Measurements from ENCODE around the gene ZRANB2.

Gene ZRANB2

DNA sequence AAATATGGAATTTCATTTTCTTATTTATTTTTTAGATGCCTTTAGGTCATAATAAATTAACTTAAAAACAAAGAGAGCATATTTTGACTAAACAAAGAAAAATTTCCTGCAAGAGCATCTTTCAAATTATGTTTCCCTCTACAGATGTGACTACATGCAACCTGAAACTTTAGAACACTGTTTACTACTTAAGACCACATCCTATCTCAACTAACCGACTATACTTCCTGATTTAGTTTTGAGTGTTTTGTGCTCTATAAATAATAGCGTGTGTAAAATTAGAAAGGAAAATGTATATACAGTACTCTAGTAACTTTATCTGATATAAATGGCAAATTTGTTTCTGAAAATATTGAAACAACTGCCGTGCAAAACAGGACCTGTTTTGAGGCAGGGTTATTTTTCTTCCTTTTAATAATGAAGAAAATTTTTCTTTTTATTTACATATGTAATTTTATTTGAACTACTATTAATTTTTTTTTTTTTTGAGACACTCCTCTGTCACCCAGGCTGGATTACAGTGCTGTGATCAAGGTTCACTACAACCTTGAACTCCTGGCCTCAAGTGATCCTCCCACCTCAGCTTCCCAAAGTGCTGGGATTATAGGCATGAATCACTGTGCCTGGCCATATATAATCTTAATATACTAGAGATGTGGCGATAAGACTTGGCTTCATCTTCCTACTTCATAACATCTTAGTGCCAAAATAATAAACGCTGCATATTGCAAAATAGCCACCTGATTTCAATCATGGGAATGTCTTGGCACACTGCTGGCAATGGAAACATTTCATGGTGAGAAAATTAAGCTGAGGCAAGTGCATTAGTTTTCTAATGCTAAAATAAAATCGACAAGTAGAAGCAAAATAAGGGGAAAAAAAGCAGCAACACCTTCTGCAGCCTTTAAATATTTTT lies 12.3 kb downstream of the ZRANB2 start:
- DNase-seq (ENCODE audit: low read depth) = no peak

DNA sequence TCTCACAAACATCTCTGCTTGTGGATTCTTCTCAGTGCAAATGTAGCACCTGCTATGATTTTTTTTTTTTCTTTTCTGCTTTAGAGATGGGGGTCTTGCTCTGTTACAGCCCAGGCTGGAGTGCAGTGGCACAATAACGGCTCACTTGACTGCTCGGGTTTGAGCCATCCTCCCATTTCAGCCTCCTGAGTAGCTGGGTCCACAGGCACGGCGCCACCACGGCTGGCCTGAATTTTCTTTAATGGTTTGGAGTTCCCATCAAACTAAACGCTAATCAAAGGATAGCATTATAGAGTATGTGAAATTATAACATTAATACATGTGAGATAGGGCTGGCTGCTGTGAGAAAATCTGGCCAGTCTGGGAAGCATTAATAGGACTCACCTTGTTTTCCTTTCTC lies 26.0 kb downstream of the ZRANB2 start:
- DNase-seq (ENCODE audit: low read depth) = no peak

DNA sequence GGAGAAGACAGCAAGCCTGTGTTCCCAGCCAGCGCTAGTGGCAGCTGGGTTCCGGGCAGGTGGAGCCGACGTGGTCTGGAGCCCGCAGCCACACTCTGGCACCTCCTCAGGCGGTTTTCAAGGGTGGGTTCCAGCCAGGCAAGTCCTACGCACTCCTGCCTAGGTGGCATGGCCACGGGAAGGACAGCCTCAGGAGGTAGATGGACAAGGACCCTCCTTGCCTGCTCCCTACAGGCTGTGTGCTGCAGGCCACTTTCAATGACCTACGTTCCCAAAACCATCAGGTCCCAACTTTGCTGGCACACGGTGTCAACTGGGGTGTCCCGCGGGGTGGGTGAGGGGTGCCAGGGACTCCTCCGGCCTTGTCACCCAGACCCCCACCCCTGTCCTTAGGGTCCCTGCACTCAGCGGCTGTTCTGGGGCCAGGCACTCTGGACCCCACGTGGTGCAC lies 26.5 kb downstream of the ZRANB2 start:
- DNase-seq (ENCODE audit: low read depth) = no peak

DNA sequence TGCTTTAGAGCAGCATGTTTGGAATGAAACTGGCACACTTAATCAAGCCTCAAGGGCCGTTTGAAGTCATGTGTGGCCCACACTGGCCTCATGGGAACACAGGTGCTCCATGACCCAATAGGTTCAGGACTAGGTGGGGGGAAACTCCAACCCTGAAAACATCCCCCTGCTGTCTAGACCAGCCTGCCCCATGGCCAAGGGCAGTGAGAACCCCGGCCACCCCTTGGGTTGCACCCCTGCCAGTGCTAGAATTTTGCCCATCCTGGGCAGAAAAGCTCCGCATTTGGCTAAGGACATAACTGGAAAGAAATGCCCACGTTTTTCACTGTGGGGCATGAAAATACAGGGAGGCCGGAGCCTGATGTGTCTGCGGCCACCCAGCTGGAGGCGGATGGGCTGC lies 27.1 kb downstream of the ZRANB2 start:
- DNase-seq (ENCODE audit: low read depth) = no peak

DNA sequence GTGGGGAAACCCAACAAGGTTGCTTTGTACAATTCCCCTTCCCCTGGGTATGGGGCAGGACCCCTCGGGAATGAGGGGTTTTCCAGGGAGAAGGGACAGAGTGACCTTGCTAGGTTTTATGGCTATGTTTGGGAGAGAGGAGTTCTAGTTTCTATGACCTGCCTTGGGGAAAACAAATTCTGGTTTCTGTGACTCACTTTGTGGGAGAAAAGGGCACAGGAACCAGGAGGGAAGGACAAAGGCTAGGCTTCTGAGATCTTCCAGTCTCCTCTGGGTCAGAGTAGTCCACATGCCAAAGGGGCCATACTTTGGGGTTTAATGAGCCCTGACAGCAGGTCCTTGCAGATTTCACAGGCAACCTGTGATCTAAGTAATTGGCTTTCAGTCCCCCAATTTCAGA lies 27.7 kb downstream of the ZRANB2 start:
- DNase-seq (ENCODE audit: low read depth) = no peak

DNA sequence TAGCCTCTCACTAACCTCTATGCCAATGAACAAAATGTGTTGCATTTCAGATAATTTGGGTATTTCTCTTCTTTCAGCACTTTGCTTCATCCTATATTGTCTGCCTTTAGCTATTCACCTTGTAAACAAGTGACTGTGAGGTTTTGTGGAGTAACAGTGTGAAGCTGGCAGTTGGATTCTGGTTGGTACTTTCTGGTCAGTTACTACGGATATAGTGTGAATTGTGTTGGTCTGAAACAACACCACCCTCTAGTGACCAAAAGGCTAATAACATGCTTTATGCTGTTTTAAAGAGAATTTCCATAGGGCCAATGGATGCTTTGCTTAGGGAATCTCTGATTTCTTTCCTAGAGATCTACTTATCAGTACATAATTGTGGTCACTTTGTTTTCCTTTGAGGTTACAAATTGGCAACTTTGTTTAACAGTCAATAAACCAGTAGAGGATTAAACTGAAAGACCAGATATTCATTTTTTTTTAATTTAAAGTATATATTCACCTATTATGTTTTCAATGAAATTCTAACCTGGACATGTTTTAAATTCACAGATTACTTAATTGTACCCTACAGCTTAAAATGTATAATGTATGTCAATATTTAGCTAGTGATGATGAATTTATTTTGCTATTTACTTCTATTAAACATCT lies 30.8 kb downstream of the ZRANB2 start:
- no peak for DNase-seq (ENCODE audit: low read depth)

DNA sequence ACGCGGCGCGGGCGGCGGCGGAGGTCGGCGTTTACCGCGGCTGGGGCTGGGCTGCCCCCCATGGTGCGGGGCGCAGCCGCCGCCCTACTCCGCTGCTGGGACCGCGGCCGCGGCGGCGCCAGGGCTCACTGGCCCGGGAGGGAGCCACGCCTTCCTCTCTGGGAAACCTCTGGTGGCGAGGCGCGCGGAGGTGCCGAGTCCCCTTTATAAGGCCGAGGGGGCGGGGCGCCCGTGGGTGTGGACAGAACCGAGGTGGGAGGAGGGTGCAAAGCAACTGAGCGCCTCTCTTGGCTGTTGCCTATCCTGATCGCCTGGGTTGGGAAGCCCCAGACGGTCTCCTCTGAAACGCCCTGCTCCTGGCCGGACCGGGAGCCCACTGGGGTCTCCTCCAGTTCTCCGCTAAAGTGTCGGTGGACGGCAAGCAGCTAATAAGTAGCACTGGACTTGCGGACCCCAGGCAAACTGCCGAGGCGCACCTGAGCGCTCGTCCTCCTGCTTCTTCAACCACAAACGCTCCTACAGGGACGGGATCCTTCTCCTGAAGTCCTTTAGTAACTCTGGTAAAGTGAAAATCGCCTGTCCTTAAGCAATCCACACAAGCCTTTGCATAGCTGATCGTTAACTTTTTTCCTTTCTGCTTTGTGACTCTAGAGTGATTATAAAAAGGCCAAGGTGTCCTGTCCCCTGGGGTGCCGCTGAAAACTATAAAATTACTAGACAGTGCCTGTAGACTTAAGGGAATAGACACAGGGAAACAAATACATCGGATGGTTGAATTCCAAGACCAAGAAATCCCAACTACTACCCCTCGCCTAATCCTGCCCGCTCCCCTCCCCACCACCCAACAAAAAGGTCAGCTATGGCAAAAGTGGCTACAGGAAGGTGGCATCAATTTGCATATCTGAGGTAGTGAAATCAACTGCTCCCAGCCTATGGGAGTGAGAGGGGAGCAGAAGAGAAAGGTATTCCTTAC lies 32.9 kb downstream of the ZRANB2 start, which contains the start of gene PTGER3:
Gene PTGER3, minus strand, starts transcription at position 182 of the 973 bp plus-strand sequence. CDS start 239 bp downstream, outside the sequence.
- peak; percentile 44 for DNase-seq (ENCODE audit: low read depth)

DNA sequence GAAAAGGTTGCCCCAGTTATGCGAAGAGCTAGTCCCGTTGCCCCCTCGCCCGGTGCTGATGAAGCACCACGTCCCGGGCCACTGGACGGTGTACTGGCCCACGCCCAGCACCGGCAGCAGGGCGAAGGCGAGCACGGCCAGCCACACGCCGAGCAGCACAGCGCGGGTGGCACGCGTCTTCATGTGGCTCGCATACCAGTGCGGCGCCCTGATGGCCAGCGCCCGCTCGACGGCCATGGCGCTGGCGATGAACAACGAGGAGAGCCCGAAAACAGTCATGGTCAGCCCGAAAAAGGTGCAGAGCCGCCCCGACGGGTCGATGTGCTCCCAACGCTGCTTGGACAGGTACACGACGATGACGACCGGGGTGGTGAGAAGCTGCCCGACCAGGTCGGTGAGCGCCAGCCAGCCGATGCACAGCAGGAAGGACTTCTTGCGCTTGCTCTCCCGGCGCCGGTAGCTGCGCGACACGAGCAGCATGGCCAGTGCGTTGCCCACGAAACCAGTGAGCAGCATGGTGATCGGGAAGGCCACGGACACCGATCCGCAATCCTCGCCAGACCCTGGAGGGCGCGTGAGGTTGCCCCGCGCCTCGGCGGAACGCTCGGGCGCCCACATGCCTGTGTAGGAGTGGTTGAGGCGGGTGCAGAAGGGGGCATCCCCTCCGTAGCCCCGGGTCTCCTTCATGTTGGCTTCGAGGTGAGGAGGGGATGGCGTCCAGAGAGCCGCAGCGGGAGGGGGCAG lies 33.8 kb downstream of the ZRANB2 start:
- DNase-seq (ENCODE audit: low read depth) = no peak

DNA sequence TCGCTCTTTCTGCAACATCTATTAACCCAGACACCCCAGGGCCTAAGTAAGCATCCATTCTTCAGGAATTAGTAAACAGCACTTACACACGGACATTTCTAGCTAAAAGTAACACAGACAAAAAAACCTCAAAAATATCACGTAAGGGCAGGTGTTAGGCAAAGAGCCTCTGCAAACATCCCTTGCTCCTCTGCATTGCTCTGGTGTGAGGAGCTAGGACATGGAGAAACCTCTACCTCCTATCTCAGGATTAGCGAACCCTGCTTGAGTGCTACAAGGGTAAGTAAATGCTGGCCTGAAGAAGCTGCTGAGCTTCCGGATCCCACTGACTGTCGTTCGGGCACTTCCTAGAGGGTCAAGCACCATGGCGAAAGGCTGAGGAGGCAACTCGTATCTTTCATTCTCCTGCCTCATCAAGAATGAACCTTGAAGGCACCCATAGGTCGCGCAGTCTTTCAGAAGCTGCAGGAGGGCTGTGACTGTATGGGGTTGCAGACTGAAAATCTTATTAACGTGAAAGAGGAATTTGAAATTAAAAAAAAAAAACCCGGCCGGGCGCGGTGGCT lies 35.3 kb downstream of the ZRANB2 start:
- no peak for DNase-seq (ENCODE audit: low read depth)

DNA sequence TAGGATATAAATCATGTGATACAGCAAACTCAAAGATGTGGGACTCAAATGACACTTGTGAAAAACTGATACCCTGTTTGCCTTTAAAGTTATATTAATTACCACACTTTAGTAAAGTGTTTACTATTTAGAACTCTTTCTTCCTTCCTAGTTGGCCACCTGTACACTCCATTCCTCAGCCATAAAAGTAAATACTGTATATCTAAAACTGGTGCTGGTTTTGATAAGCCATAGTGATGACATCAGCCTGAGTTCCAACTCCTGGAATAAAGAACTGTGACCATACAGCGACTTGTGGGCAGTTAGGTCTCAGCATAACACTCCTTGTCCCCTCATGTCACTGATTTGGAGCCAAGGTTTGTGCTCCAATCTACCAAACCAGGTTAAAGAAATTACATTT lies 36.0 kb downstream of the ZRANB2 start:
- DNase-seq (ENCODE audit: low read depth) = no peak

DNA sequence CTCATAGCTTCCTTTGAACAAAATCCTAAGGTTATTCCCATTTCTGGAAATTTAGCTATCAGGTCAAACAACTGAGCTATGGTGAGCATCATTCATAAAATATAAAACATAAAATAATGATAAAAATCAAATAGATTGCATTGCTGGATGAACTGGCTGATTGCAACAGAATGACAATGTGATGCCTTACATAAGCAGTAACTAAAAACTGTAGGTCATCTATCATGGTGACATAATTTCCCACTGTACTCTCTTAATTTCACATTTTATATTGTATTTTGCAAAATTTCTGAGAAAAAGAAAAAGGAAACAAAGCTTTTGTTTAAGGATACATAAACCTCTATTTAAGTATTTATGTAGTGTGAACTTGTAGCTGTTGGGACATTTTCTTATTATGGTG lies 37.8 kb downstream of the ZRANB2 start:
- DNase-seq (ENCODE audit: low read depth) = no peak

DNA sequence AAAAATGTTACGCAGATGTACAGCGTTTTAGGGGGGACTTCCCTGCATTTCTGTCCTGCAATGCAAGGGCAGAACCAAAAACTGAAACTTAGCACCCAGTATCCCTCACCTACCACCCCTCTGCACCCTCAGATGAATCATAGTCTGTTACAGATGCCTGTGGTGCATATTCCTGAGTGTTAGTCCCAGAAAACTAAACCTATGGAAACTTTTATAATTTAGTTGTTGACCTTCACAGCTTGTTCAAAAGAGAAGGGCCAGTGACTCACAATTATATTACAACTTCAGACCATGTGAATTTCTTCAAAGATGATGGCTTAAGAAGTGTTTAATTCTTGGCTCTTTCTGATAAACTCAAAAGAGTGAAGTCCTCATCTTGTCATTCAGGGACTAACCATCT lies 39.0 kb downstream of the ZRANB2 start:
- no peak for DNase-seq (ENCODE audit: low read depth)

DNA sequence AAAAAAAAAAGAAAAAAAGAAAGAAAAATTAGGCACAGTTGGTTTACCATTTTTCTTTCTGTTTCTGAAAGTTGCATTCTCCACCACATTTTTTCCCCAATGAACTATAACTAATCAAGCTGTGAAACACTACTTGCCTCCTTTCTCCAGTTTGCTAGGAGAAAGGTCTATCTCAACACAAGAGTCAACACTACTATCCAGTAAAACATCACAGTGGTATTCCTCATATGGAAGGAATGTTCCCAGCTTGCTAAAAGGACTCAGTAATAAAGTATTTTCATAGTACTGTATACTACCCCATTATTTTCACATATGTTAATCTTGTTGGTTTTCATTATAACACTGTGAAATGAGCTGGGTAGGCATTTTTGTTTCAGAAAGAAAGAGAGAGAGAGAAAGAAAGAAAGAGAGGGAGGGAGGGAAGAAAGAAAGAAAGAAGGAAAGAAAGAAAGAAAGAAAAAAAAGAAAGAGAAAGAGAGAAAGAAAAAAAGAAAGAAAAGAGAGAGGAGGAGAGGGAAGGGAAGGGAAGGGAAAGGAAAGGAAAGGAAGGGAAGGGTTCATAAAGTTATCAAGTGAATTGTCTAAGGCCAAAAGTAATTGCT lies 41.1 kb downstream of the ZRANB2 start:
- no peak for DNase-seq (ENCODE audit: low read depth)

DNA sequence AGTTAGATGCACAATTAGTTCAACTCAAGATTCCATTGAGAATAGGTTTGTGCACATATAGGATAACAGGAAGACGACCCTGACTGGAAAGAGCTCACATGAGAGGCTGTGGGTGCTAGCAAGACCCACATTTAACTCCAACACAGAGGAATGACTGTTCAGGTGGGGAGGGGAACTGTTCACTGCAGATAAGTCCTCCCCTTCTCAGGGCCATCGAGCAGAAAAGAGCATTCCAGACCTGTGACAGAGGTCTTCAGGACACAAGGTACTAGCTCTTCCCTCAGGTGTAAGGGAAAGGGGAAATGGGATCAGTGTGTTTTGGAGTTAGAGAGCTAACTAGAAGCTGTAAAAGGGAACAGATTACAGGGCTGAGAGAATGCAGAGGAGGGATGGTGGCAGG lies 41.9 kb downstream of the ZRANB2 start:
- DNase-seq (ENCODE audit: low read depth) = no peak

DNA sequence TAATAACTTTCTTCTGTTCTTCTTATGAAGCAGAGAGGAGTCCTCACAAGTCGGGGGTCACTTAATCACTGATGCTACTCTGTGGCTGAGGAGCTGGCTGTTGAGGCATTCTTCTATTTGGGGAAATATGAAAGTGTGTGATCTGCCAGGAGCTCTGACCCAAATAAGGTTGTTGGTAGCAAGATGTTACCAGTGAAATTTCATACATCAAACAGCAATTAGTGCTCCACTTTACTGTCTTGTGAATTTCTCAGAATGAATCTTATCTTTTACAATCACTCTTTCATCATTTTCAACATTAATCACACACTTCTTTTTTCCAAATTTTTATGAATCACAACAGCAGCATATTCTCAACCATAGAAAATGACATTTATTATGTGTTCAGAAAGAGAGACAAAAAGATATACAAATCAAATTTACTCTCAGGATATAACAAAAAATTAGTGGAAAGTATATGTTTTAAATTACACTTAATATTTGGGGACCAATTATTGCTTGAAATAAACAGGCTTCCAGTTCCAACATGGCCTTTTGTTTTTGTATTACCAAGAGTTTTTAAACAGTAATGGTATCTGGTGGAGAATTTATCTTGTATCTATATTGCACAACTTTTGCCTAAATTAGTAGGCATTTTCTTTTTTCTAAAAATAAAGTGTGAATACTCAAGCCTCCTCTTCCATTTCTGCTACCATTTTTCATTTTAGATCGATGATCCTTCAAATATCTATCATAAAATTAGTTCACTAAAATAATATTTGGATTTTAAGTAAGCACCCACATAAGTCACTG lies 42.8 kb downstream of the ZRANB2 start:
- DNase-seq (ENCODE audit: low read depth) = no peak

DNA sequence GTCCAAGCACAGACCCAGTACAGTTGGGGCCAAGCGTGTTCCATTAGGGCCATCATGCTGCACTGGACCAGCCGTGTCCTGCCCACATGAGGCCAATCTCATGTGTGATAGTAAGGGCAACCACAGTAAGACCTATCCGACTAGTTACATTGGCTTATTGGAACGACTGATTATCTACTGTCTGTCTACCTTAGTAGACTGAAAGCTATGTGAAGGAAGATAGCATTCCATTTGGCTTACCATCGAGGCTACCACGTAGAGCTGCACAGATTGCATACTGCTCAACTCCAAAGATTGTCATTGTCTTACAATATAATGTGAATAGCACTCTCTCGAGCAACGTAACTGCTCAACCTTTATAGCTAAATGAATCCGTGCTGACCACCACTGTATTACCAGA lies 43.8 kb downstream of the ZRANB2 start:
- DNase-seq (ENCODE audit: low read depth) = no peak

DNA sequence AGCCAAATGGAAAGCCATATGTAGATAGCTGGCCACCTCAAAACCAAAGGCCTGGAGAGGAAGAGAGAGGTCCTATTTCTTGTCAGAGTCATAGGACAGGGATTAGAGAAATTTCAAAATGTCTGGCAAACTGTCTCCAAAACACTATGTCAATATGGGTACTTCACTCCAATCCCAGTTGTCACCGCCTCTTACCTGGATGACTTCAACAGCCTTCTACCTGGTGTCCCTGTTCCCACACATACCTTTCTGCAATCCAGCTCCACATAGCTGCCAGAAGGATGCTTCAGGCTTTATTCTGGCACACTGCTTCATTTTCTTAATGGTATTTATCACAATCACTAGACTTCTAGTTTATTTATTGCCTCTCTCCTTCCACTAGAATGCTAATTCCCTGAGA lies 47.7 kb downstream of the ZRANB2 start:
- DNase-seq (ENCODE audit: low read depth) = no peak

DNA sequence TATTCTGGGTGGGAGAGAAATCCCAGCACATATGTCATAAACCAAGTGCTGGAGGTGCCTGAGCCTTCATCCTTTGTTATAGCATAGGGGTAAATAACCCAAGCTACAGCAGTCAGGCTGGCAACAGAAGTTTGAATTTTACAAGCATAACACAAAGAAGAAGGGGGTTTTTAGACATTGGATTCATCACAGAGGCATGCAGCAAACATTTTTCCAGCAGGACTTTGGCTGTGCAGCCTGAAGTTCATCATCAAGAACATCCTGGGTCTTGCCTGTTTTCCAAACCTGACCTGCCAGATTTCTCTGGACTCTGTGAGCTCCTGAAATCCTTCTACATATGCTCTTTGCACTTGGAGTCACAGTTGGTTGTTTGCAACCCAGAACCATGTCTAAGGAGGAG lies 49.4 kb downstream of the ZRANB2 start:
- DNase-seq (ENCODE audit: low read depth) = no peak

DNA sequence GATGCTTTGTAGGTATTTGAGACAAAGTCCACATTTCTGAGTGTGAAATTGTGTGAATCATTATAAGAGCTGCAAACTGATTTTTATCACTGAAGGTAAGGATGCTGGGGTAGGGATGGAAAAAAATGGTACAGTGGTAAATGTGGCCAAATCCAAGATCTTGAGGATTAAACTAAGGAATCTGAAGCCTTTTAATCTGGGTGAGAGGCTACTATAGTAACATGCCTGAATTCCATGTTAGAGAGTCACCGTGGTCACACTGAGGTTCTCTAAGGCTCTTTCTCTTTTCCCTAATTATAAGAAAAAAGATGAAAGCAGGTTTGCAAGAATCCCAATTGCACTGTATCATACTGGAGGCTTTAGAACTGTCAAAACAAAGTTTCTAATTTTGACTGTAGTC lies 50.8 kb downstream of the ZRANB2 start:
- DNase-seq (ENCODE audit: low read depth) = no peak

DNA sequence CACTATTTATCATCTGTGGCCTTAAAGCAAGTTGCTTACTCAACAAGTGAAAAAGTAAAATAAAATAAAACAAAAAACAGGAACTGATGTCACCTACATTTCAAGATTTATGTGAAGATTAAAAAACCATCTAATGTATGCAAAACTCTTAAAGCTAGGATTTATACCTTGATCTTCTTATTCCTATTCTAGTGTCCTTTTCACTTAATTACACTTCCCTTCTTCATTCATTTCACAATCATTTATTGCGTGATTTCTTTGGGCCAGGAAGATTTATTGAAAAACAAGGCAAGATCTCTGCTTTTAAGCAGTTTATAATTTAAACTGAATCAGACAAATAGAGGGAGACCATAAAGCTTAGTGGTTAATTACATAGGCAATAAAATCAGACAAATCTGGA lies 51.9 kb downstream of the ZRANB2 start:
- DNase-seq (ENCODE audit: low read depth) = no peak

All from stimulated activated CD8-positive, alpha-beta memory T cell treated with anti-CD3 and anti-CD28 coated beads, Interleukin-4, amount 100 ng/mL, for 24 hours (primary cell).